GM18499 (cell line): ENCODE data around the gene SLC25A45.

Source experiments
- ATAC-seq: cut with Tn5 transposase; IDR thresholded peaks from one replicate; pipeline ENCODE4 v1.9.1; 2021; ENCODE audit warnings: moderate number of reproducible peaks; ENCODE audit not compliant: insufficient read depth, unreplicated experiment

The SLC25A45 gene

DNA sequence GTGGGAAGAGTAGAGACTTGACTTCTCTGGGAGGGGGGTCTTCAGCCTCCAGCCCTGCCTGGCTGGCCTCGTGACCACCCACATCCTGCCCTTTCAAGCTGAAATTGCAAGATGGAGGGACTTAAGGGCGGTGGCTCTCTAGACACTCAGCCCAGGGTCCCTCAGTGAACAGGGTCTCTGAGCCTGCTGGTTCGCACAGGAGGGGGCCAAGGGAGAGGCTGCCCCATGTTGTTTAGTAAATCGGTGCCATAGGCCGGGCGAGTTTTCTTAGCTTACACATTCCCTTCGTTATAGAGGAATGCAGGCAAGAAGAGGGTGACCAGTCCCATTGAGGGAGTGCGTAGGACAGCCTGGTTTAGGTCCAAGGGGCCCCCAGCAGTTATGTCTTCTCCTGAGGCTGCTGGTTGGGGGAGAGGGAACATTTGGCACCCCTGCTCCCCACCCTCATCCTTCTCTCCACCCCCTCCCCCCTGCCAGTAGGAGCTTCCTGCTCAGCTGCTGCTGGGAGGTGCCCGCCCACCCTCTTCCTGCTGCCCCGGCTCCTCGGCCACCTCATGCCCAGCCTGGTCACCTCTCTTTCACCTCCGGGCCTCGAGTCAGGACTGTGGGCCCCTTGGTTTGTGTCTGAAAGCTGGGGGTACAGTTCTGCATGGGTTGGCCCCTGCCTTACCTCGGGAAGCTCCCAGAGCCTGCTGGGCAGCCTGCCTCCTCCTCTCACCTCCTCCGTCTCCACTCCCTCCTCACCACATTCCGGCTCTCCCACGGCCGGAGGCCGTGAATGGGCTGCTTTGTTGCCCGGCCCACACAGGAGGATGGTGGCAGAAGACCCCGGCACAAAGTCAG lies 7.9 kb upstream of the SLC25A45 start:
- ATAC-seq: no peak

DNA sequence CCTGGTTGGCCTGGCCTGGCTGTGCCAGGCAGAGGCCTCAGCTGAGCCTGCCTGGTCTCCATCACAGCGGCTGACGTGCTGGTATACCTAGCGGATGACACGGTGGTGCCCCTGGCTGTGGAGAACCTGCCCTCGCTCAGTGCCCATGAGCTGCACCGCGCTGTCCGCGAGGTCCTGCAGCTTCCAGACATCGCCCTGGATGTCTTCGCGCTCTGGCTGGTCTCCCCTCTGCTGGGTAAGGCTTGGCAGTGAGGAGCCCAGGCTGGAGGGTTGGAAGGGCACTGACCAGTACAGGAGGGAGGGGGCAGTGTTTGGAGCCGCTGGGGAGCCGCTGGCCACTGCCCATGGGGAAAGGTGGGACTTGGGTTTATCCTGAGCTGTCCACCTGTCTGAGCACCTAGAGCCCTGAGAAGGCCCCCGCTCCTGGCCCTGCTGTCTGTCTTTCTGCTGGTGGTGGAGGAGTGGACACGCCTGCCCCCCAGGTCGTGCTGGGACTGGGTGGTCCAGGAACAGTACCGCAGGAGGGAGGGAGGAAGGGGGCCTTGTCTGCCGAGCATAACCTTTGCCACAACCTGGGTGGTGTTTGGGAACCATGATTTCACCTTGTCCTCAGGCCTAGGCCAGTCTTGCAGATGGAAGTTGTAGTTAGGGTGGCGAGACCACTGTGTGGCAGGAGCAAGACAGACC lies 7.0 kb upstream of the SLC25A45 start:
- ATAC-seq: no peak

DNA sequence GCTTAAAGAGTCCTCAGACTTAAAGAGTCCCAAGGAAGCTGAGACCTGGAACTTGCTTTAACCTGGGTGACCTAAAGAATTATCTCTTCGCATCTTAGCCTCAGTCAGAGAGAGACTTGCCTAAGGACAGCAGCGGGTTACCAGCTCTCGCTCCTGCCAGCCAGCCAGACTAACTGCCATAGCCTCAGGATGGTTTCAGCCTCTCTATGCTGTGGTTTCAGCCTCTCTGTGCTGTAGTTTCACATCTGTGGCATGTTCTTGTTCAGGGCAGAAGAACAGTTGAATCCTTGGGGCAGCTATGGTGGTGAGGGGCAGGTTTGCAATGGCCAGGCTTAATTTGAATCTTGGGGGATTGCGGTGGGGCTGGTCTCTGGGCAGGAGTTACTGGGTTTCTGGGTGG lies 6.3 kb upstream of the SLC25A45 start:
- no peak for ATAC-seq

DNA sequence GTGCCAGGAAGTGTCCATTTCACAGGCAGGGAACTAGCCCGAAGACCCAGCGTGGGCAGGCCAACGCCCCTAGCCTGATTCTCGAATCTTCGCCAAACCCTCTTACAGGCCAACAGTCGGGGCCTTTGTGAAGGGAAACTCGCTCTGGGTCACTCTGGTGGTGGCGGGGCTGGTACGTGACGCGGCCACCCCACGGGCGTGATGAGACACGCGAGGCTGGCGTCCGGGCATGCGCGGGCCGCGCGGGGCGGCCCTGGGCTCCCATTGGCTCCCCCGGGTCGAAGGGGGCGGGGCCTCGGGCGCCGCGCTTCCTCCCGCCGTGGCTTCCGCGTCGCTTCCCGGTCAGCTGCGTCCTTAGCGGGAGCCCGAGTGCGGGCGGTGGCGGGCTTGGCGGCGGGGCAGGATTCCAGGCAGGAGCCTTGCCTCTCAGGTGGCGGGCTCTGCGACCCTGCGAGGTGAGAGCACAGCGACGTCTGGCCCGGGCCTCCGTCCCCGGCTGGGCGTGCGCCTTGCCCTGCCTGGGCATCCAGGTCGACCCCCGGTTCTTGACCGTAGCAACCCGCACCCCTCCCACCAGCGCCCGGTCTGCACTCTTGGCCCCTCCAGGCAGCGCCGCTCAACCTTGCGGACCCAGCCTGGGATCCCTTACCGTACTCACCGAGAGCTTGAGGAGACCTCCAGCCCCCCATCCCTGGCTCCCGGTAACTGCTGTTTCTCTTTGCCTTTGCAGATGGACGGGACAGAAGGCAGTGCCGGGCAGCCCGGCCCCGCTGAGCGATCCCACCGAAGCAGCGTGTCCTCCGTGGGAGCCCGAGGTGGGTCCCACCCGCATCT lies 4.1 kb upstream of the SLC25A45 start, which contains the start of gene FRMD8:
Gene FRMD8, plus strand, starts transcription at position 331 of the 834 bp plus-strand sequence. Its CDS starts 400 bp downstream, at position 731.
- no peak for ATAC-seq

DNA sequence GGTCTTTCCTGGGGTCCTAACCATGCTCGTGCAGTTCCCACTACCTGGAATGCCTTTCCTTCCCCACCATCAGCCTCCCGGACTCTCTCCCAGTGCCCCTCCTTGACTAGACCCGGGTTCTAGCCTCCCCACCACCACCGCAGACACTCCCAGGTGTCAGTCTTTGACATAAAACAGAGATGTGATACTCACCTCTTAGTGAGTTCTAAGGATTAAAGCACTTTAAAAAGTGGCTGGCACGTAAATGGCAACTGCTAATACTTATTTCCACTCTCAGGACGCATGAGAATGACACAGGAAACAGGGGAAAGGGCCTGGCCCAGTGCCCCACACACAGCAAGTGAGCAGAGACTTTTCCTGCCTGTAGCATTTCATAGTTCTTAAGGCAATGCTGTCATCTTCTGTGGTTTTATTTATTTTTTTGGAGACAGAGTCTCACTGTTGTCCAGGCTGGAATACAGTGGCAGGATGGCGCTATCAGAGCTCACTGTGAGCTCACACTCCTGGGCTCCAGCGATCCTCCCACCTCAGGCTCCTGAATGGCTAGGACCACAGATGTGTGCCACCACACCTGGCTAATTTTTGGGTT lies 1.9 kb upstream of the SLC25A45 start:
- no peak for ATAC-seq

DNA sequence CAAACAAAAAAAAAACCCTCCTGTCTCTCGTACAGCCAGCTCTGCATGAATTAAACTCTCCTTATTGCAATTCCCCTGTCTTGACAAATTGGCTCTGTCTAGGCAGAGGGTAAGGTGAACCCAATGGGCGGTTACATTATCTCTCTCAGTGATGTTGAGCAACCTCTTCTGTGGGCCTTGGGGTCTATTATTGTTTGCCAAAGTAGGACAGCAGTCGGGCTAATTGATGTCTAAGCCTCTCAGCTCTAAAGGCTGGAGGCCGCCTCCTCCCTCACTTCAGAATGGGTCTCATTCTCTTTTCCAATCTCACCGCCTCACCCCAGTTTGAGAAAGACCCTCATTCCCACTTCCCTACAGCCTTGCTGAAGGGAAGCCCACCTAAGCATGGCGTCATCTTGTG lies 1.3 kb upstream of the SLC25A45 start:
- no peak for ATAC-seq

DNA sequence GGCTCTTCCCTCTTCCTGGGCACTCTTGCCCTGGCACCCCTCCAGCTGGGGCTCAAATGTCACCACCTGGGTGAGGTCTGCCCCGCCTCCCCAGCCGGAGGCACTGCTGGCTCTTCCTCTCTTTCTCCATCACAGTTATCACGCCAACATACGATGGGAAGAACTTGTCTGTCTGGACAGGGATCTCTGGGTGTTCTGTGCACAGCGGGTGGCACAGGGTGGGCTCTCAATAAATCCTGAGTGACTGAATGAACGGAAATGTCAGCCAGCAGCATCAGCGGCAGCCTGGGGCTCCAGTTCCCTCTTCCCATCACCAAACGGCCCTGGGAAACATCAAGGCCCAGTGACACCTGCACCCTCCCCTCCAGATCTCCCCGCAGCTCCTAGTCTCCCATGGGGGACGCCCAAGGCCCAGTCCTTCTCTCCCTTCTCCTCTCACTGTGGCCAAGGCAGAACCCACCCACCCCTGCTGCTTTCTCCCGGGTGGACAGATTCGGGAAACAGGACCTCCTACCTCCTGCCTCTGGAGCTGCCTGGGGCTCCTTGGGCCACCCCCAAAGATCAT lies 440 bp upstream of the SLC25A45 start:
- ATAC-seq: no peak

DNA sequence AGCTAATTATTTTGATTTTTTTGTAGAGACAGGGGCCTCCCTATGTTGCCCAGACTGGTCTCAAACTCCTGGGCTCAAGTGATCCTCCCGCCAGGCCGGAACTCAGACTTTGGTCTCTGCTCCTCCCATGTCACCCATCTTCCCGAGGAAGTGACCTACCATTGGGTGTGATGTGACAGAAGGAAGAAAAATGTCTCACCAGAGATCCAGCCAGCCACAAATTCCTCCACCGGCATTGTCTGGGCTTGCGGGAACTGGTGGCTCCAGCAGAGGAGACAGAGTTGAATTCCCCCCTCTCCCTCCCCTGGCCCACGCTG lies 772 bp downstream of the SLC25A45 start:
- ATAC-seq: no peak

DNA sequence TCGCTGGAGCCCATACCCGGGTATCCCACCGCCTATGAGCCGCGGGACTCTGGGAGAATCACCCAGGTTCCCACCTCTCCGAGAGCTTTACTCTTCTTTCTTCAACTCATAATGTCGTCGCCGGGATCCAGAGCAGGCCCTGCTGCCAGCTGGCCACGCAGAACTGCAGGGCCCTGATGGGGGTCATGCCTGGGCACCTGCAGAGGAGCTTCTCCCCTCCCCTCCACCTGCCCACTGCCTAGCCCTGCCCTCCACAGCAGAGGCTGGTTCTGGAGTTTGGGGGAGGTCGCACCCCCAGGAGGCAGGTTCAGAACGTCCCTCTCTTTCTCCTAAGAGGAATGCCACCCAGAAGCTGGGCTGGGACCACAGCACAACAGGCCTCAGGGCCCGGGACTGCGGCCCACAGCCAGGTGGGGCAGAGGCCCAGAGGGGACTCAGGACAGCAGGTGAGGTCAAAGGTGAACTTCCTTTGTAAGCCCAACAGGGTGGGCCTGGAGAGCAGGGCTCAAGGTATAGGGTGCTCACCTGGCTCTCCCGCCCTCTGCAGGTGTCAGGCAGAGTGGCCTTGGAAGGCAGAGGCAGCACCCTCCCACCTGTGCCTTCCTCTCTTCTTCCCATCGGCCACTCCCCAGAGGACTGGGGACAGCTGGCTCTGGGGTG lies 1.9 kb downstream of the SLC25A45 start:
- ATAC-seq: no peak

DNA sequence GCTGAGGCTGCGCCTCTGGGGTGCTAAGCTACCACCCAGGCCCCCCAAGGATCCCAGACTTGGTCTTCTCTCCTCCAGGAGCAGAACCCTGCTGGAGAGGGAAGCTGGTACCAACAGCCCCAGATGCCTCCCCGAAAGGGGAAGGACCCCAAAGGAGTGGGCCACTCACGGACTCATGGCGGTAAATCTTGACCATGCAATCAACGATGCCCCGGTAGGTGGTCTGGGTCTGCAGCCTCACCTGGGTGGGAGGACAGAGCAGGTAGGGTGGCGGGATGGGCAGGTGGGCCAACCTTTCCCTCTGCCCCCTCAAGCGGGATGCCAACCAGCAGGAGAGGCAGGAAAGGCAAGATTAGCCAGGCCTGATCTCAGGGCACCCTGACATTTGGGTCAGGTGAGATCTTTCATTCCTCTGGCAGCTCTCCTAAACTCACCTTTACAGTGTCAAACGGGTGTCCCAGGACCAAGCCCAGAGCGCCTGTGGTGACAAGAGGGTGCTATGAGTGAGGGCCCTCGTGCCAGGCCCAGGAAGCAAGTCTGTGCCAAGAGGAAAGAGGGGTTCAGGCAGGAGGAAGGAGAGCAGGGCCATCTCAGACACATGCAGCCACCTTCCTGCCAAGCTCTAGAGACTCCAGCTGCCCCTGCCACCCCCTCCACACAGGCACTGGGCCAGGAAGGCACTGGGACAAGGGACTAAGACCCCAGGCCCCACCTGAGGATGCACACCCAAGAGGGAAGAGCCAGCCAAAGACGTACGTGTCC lies 2.6 kb downstream of the SLC25A45 start:
- ATAC-seq: no peak

DNA sequence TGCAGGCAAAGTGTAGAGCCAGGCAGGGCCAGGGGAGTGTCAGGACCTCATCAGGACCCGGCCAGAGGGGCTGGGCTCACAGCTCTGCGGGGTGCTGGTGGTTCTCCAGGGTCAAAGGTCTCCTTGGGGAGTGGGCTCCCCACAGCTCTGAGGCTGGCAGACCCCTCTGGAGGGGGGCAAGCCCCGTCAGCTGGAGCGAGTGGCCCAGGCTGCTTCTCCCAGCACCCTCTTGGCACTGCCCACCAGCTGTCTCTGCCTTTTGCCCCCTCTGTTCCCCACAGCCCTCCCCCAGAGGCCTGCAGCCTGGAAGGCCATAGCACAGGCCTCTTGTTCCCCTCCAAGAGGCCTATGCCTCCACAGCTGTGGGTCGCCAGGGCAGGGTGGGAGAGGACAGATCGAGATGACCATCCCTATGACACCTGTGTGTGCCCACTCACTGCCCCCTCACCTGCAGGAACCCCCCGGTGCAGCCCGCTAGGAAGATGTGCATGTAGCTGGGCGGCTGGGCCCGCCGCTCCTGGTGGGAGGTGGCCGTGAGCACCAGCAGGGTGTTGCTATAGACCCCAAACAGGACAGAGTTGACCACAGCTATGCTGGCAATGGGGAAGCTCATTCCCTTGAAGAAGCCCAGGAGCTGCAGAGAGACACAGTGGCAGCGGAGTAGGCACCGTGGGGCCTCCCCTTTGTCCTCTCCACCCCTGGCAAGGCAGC lies 3.4 kb downstream of the SLC25A45 start:
- no peak for ATAC-seq

DNA sequence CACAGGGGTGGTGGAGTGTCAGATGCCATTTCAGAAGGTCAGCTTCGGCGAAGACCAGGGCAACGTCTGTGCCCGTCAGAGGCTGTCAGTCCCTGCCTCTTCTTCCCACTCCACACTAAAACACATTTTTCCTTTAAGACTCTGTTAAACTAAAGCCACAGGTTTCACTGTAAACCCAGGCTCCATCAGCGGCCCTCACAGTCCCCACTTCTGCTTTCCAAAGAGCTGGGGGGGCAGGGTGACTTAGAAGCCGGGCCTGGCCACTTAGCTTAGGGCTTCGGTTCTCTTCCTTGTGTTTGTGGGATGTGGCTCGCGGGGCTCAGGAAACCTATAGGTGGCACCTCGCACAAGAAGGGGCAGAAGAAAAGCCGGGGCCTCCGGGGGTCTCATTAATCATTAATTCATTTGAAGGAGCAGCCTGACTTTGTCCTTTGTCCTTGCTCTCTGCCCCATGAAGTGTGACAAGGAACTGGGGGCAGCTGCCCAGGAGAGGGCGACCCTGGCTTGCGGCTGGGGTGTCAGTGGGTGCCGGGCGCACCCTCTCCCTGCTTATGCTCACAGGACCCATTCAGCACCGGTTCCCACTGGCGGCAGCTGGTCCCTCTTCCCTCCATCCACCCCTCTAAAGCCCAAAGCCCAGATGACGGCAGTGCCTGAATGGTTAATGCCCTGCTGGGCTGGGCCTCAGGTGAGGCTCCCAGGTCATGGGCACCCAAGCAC lies 4.1 kb downstream of the SLC25A45 start:
- ATAC-seq: no peak

DNA sequence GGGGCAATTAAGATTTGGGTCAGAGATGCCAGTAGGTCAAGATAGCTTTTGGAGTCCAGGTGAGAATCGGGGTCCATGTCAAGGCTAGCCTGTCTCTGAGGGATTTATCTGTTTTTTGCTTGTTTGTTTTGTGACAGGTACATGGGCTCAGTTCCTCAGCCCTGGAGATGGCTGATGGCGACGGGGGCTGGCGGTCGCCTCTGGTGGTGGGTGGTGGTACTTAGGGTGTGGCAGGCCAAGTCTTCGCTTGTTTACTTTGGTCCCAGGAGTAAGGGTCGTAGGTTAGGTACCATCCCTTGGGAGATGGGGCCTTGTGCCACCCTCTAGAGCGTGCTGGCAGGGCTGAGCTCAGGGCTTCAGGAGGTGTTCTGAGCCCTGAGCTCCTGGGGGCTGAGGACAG lies 4.7 kb downstream of the SLC25A45 start:
- no peak for ATAC-seq

DNA sequence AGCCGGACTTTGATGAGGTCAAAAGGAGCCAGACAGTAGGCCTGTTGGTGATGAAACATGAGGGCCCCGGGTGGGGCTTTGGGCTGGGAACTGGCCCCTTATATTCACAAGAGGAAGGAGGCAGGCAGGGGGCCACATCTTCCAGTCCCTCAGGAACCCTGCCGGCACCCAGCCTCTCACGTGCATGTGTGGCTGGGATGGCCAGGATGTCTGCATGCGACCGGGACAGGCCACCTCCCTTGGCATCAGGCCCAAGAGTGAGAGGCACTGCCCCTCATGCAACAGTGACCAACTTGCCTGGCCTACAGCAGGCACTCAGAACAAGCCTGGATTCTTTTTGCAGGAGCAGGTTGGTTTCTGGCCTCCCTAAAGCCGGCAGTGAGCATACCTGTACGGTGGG lies 5.4 kb downstream of the SLC25A45 start:
- ATAC-seq: no peak

DNA sequence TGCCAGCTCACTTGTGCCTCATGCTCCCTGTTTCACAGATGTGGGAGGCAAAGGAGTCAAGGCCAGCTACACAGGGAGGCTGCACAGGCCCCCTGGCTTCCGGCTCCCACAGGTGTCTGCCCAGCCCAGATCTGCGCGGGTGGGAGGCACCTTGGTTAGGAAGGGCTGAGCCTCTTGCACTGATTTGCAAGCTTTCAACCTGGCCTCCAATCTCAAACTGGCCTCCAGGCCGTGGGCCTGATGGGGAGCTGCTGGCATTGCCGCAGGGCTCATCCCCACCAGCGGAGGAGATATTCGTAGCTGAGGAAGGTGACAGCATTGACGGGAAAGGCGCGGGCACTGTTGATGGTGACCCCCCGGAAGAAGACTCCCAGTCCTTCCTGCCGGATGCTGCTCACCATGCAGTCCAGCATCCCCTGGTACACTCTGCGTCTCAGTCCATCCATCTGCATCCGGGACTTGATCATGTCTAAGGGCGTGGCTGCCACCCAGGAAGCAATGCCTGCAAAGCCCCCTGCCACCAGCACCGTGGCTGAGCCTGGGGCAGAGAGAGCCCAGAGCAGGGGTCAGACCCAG lies 6.2 kb downstream of the SLC25A45 start:
- no peak for ATAC-seq

DNA sequence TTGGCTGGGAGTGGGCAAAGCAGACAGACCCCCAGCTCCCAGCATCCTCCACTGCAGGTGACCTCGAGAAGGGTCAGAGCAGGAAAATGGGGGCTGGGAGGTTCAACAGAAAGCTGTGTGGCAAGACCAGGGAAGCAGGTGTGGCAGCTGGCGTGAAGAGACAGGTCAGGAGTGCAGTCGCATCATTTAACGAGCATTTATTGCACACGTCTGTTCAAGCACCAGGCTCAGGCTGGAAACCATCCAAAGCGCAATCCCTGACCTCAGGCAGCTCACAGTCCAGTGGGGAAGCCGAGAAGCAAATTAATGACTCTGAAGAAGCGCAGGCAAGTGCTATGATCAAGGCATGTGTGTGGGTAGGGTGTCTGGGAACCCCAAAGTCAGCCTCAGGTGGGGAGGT lies 7.4 kb downstream of the SLC25A45 start:
- ATAC-seq: no peak

DNA sequence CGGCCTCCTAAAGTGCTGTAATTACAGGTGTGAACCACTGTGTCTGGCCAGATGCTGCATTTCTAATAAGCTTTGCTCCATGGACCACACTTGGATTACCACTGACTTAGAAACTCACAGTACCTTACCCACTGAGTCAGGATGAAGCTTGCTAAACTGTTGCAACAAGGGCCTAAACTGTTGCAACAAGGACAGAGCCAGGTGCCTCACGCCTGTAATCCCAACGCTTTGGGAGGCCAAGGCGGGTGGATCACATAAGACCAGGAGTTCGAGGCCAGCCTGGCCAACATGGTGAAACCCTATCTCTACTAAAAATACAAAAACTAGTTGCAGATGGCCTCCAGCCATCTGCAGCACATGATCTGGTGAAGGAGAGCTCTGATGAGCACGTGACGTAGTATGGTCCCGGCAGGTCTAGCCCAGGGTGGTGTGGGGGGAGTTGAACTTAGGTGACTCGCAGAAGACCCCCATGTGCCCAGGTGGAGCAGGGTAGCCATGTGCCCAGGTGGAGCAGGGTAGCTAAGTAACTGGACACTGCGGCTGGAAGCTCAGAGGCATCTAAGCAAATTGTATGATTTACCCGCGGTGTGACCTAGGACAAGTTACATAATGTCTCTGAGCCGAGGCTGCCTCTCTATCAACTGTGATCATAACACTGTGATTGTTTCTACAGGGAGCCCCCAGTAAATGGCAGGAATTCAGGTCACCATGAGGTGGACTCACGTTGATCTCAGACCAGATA lies 8.4 kb downstream of the SLC25A45 start:
- ATAC-seq: no peak
